ENCODE results near the gene CD180.
"Not testable (repeated sequence)": the region's sequence is repeated elsewhere in the genome, so short reads cannot be mapped to it uniquely, and the experiment has no call there.

The CD180 gene

DNA sequence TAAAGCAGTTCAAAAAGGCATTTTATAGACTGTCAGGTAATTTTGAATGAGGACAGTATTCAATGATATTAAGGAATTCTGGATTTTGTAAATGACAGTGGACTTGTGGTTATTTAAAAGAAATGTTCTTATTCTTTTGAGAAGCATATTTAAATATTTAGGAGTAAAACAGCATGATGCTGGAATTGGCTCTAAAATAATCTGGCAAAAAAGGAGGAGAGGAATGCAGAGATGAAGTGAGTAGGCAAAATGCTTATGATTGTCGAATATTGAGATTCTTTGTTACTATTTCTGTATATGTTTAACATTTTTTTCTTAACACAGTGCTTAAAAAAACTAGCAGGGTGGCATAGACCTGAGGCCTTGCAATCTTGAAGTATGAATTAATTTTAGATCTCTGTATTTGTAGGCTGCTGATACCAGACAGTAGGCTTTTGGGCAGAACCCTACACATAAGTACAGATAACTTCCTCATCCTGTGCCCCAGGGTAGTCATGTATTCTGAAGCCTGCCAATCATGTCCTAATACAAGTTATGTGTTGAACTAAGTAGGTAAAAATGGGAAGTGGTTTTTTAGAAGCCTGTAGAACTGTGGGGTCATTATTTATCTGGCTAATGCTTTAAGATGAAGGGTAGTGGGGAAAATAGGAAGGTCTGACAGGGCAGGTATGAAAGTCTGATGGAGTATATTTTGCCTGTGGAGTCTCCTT is 9.4 kb downstream of the CD180 start:
- no peak for DNase-seq

GRCh38 chr5:67183859-67184258 is 12.7 kb downstream of the CD180 start:
- DNase-seq: no peak

GRCh38 chr5:67182301-67182790 is 14.3 kb downstream of the CD180 start:
- DNase-seq: no peak

- DNase-seq: no peak
Observed at GRCh38 chr5:67181648-67182221, 14.9 kb downstream of the CD180 start.

- no peak for DNase-seq
Observed at GRCh38 chr5:67179697-67180361, 16.8 kb downstream of the CD180 start.

- no peak for DNase-seq
Observed at GRCh38 chr5:67178966-67179365, 17.6 kb downstream of the CD180 start.

DNA sequence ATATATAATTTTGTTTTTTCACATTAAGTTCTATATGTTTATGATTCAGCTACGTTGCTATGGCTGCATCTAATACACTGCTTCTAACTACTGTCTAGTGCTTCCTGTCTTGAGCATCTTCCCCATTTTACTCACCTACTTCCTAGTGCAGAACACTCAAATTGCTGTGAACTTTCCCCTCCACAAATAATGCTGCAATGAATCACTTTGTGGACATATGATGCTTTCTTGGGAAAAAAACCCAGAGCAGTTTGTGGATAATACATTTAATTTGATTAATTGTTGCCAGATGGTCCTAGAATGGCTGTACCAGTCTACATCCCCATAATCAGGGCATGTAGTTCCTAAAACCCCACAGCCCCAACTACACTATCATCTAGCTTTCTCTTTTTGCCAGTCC is 18.5 kb downstream of the CD180 start:
- no peak for DNase-seq

GRCh38 chr5:67176936-67177335 is 19.7 kb downstream of the CD180 start:
- no peak for DNase-seq

GRCh38 chr5:67173959-67174358 is 22.6 kb downstream of the CD180 start:
- no peak for DNase-seq

GRCh38 chr5:67173351-67173750 is 23.2 kb downstream of the CD180 start:
- DNase-seq: not testable (repeated sequence)

DNA sequence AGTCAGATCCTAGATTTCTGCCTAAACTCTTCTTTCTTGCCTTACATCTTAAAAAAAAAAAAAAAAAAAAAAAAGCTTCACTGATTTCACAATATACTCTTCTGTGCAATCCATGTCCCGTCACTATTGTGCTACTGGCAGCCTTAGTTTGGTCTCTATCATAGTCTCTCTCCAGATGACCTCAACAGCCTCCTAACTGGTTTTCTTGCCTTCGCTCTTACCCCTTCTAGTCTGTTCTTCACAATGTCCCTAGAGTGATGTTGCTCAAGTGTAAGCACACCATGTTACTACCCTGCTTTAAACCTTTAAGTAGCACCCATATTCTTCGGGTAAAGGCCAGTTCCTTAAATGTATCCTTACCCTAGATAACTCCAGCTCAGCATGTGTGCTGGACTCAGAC is 25.8 kb downstream of the CD180 start:
- no peak for DNase-seq

- no peak for DNase-seq
Observed at GRCh38 chr5:67168069-67168468, 28.5 kb downstream of the CD180 start.

DNA sequence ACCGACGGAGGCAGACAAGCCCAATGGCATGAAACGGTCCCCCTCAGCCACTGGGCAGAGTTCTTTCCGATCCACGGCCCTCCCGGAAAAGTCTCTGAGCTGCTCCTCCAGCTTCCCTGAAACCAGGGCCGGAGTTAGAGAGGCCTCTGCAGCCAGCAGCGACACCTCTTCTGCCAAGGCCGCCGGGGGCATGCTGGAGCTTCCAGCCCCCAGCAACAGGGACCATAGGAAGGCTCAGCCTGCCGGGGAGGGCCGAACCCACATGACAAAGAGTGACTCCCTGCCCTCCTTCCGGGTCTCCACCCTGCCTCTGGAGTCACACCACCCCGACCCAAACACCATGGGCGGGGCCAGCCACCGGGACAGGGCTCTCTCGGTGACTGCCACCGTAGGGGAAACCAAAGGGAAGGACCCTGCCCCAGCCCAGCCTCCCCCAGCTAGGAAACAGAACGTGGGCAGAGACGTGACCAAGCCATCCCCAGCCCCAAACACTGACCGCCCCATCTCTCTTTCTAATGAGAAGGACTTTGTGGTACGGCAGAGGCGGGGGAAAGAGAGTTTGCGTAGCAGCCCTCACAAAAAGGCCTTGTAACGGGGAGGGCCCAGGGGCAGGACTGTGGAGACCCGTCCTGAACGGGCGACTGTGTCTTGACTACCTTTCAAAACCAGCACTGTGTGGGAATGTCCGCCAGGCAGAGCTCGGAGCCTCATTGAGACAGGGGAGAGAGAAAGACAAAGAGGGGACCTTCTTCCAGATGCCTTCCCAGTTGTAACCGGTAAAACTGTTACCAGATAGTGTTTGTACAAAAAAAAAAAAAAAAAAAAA is 29.9 kb downstream of the CD180 start:
- DNase-seq: no peak

- peak; percentile 88 for DNase-seq
Observed at GRCh38 chr5:67165526-67166459, 30.8 kb downstream of the CD180 start.

GRCh38 chr5:67164856-67165525 is 31.6 kb downstream of the CD180 start:
- DNase-seq: no peak

DNA sequence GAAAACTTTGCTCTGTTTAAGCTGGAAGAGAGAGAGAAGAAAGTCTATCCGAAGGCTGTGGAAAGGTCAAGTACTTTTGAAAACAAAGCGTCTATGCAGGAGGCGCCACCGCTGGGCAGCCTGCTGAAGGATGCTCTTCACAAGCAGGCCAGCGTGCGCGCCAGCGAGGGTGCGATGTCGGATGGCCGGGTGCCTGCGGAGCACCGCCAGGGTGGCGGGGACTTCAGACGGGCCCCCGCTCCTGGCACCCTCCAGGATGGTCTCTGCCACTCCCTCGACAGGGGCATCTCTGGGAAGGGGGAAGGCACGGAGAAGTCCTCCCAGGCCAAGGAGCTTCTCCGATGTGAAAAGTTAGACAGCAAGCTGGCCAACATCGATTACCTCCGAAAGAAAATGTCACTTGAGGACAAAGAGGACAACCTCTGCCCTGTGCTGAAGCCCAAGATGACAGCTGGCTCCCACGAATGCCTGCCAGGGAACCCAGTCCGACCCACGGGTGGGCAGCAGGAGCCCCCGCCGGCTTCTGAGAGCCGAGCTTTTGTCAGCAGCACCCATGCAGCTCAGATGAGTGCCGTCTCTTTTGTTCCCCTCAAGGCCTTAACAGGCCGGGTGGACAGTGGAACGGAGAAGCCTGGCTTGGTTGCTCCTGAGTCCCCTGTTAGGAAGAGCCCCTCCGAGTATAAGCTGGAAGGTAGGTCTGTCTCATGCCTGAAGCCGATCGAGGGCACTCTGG is 32.6 kb downstream of the CD180 start:
- no peak for DNase-seq

DNA sequence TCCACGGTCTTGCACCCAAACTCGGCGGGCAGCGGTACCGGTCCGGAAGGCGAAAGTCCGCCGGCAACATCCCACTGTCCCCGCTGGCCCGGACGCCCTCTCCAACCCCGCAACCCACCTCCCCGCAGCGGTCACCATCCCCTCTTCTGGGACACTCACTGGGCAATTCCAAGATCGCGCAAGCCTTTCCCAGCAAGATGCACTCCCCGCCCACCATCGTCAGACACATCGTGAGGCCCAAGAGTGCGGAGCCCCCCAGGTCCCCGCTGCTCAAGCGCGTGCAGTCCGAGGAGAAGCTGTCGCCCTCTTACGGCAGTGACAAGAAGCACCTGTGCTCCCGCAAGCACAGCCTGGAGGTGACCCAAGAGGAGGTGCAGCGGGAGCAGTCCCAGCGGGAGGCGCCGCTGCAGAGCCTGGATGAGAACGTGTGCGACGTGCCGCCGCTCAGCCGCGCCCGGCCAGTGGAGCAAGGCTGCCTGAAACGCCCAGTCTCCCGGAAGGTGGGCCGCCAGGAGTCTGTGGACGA is 33.3 kb downstream of the CD180 start:
- no peak for DNase-seq

DNA sequence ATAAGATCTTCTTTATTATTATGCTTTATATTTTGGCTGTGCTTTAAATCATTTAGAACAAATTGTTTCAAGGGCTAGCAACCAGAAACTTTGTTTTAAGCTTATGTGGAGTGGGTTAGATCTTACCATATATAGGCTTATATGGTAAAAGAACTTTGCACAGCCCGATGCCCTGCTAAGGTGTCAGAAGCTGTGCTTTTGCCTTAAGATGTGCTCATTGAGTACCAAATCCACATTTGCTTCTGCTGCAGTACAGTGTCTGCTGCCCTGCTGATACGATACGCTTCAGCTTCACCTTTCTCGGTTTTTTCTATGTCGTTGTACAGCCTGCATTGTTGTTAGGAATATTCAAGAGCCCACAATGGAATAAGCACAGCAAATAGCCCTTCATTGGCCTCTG is 34.8 kb downstream of the CD180 start:
- DNase-seq: no peak

- no peak for DNase-seq
Observed at GRCh38 chr5:67160985-67161384, 35.6 kb downstream of the CD180 start.

DNA sequence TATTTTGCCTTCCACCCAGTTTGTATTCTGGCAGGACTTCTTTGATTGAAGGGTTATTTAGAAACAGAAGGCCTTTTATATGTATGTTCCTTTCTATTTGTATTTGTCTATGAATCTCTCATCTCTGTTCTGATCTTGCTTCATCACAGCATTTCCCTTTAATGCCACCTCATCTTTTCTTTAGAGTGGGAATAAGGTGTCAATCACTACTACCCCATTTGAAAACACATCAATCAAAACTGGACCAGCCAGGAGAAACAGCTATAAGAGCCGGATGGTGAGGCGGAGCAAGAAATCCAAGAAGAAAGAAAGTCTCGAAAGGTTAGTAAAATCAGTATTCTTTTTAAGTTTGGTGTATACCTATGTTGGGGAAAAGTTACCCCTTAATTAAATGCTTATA is 36.3 kb downstream of the CD180 start:
- no peak for DNase-seq
